GM18505 (cell line): ENCODE measurements around the gene ZBTB49.
"Not testable (repeated sequence)": the region's sequence is repeated elsewhere in the genome, so short reads cannot be mapped to it uniquely, and the experiment has no call there.

Experiments used
- ATAC-seq: cut with Tn5 transposase; IDR thresholded peaks from one replicate; pipeline ENCODE4 v1.9.1; 2021; ENCODE audit not compliant: unreplicated experiment
- POLR2A ChIP-seq: IDR thresholded peaks from 4 replicates; pipeline ENCODE4 v1.6.1; 2011; ENCODE audit warnings: borderline replicate concordance; ENCODE audit not compliant: insufficient read depth, insufficient read length; ENCODE audit errors: extremely low read depth

Gene ZBTB49

DNA sequence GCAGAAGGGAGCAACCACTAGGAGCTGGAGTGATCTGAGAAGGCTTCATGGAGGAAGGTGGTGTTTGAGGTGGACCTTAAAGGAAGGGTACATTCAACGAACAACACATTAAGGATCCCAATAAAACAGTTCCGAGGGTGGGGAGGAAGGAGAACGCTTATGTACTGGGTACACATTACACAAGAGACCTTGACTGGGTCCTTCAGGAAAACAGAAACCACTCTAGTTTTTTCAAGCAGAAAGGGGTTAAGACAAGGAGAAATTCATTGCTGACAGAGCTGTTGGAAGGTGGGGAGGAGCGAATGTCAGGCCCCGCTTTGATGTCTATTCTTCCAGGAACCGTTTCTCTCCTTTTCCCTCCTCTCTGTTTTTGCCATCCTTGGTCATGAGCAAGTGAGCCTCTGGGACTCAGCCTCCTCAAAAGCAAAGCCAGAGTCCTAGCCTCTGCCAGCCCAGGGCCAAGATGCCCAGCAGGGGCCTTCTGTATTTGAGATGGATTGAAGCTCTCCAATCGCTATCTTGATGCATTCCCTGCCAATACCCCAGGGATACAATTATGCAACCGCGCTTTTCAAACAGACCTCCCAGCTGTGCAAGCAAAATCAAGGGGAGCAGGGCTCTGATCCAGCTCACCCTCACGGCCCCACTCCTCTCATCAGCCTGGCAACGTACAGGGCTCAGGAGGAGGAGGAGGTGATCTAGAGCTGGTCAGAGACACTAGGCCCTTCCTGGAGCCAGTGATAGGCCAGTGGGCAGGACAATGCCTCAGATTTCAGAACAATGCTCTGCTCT, 48.4 kb downstream of the ZBTB49 start:
- ATAC-seq: no peak
- no peak for TF ChIP-seq POLR2A

DNA sequence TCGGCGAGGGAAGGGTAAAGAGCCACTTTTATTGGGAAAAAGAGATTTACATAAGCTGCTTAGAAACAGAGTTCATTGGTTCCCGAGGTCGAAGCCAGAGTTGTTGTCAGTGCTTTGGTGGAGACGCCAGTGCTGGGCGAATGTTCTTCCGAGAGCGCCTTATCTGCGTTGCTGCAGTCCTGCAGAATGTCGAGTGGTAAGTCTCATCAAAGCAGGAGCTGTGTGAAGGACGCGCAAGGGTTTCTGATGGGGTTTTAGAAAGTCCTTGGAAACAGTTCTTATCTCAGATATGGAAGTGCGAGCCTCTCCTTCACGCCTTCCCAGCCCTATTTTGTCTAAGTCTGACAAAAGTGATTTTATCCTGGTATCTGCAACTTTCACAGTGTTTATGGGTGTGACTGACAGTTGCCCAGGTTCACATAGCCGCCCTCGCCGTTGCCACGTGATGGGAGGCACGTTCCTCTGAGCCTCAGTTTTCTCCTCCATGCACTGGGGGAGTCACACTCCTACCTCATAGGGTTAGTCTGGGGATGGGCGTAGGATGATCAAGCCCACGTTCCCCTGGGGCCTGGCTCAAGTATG, 49.5 kb downstream of the ZBTB49 start:
- TF ChIP-seq POLR2A: no peak
- no peak for ATAC-seq

DNA sequence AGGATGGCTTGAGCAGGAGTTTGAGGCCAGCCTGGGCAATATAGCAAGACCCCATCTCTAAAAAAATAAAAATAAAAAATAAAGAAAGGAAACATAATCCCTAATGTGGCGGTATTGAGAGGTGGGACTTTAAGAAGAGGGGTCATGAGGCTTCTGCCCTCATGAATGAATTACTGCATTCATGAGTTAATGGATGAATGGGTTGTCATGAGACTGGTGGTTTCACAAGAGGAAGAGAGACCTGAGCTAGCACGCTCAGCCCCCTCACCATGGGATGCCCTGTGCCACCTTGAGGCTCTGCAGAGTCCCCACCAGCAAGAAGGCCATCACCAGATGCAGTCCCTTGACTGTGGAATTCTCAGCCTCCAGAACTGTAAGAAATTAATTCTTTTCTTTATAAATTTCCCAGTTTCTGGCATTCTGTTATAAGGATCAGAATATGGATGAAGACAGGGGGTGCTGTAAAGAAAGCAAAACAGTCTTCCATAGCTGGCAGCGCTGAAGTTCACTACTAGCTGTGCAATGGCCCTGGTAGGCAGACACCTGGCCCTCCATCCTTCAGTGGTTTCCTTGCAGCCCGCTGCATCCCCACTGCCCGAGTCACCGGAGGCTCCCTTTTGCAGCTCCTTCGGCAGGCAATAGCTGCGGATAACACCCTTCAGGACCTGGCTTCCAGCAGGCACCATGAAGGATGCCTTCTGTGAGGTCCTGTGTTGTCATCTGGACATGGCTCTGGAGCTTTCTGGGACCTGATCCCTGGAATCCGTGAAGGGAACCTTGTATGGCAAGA, 52.0 kb downstream of the ZBTB49 start:
- no peak for TF ChIP-seq POLR2A
- ATAC-seq: no peak

DNA sequence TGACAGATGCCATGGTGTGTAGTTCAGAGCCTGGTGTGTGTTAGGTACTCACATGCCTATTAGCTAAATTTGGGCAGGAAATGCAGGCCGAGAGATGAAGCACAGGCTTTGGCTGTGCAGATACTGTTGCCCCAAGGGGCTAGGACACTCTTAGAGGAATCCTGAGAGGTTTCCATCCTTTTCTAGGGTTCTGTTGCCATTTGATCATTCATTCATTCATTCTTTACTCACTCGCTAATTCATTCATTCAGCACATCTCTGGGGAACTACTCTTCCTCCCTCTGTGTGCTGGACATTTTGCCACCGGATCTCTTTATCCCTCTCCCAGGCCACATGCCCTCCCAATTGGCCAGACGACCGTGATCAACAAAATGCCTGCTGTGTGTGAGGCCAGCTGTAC, 53.0 kb downstream of the ZBTB49 start:
- no peak for ATAC-seq
- no peak for TF ChIP-seq POLR2A

DNA sequence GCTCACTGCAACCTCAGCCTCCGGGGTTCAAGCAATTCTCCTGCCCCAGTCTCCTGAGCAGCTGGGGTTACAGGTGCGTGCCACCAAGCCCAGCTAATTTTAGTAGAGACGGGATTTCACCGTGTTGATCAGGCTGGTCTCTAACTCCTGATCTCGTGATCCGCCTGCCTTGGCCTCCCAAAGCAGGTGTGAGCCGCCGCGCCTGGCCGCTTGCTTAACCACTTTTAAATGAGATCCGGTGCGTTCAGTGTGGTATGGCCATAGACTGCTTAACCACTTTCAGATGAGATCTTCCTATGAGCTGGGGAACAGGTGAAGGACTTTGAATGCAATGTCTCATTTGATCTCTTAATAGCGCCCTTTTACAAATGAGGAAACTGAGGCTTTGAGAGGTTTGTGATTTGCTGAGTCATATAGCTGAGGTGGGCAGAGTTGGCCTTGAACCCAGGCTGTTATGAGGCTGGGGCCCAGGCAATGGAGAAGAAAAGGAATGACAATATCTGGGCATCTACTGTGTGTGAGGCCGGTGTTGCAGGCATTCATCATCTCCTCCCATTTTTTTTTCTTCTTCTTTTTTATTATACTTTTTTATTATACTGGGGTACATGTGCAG, 55.0 kb downstream of the ZBTB49 start:
- TF ChIP-seq POLR2A: no peak
- peak; percentile 53 for ATAC-seq

DNA sequence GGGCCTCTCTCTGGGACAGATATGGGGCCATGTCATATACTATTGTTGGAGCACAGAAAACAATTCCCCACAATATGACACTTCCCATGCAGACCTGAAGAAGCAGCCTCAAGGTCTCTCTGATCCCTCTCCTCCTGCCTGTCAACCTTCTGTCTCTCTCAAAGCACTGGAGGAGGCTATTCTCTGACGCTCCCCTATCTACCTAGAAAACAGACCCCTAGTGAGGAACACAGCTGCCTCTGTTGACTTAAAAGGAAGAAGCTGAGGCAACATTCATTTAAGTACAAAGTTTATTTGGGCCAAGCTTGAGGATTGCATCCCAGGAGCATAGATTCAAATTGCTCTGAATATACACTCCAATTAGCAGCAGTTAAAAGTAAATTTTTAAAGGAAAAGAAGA, 57.5 kb downstream of the ZBTB49 start:
- no peak for TF ChIP-seq POLR2A
- ATAC-seq: no peak

DNA sequence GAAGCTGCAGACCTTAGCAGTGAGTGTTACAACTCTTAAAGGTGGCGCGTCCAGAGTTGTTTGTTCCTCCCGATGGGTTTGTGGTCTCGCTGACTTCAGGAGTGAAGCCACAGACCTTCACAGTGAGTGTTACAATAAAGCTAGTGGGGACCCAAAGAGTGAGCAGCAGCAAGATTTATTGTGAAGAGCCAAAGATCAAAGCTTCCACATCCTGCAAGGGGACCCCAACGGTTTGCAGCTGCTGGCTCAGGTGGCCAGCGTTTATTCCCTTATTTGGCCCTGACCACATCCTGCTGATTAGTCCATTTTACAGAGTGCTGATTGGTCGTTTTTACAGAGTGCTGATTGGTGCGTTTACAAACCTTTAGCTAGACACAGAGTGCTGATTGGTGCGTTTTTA, 58.5 kb downstream of the ZBTB49 start:
- not testable (repeated sequence) for ATAC-seq

DNA sequence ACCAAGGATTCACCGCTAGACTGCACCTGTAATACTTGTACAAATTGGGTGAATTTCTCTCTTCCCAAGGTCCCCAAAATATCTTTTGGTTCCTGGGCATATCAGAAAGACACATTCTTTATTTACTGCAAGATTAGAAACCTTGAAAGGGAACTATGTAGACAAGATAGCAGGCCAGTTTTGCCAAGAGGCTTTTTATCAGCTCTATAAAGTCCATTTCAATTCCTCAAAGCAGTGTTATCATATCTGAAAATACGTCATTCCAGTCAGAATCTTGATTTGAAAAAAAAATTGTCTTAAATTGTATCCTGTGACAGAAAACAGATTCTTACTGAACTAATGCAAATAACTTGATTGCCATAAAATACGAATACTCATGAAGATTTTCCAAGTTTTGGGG, 59.8 kb downstream of the ZBTB49 start:
- ATAC-seq: no peak
- TF ChIP-seq POLR2A: no peak

DNA sequence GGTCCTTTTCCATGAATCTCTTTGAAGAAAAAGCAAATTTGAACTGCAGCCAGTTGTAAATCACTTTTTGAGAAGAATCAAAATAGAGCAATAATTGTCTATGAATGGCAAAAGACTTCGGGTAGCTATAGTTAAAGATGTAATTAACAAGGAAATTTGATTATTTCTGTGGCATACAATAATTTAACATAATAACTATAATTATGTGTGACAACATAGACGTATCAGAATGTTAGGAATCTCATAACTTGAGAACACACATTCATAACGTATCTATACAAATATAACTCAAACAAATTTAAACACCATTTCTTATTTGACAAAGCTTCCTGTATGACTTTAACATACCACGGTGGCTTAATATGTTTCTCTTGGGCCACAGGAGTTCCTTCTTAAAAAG, 60.9 kb downstream of the ZBTB49 start:
- no peak for TF ChIP-seq POLR2A
- no peak for ATAC-seq

DNA sequence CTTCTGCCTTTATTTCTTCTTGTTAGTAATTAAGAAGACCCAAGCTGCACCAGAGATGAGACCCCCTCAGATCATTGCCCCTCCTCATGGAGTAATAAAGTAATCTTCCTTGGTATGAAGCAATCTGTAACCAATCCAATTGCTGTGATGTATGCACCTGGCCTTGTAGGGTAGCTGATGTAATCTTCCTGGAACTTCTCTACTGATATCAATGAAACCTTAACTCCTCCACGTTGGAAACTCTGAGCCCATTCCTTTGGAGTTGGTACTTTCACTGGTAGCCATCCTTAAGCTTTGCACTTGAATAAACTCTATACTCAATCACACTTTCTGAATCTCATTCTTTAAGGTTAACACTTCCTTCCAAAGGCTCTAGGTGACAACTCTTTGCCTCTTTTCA, 65.3 kb downstream of the ZBTB49 start:
- no peak for TF ChIP-seq POLR2A
- ATAC-seq: no peak

DNA sequence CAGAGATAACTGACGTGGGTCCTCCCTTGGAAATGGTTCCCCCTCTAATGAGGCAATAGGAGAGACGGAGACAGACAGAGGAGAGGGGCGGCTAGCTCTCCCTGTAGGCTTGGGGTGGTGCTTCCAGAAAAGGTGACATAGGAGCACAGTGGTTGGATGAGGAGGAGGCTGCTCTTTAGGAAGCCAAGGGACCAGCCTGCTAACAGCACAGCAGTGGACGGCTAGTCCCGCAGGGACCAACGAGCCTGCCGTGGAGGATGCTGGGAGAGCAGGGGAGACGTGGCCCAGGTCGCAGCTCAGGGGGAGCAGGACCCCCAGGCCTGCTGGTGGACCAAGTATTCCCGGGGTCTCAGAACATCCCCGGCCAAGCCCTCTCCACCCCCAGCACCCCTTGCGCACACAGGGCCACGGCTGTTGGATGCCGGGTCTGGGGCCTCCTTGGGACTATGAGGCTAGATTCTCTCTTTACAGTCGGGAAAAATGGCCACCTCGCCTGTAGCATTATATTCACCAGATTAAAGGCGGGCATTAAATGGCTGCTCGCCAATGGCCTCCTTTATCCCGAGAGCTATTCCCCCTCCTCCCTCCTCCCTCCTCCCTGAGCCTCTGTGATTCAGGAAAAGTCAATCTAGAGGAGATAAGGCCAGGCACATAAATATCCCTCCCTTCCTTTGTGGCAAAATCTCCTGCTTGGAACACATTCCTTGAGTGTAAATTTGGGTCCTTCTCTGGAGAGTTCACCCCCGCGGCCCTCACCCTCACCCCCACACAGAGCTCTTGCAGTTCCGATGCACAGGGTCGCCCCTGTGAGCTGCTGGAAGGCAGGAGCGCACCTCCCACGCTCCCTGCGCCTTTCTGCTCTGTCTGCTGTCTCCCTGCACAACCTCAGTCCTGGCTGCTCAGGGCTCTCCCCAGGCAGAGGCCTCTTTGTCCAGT, 66.3 kb downstream of the ZBTB49 start:
- no peak for ATAC-seq
- TF ChIP-seq POLR2A: no peak

DNA sequence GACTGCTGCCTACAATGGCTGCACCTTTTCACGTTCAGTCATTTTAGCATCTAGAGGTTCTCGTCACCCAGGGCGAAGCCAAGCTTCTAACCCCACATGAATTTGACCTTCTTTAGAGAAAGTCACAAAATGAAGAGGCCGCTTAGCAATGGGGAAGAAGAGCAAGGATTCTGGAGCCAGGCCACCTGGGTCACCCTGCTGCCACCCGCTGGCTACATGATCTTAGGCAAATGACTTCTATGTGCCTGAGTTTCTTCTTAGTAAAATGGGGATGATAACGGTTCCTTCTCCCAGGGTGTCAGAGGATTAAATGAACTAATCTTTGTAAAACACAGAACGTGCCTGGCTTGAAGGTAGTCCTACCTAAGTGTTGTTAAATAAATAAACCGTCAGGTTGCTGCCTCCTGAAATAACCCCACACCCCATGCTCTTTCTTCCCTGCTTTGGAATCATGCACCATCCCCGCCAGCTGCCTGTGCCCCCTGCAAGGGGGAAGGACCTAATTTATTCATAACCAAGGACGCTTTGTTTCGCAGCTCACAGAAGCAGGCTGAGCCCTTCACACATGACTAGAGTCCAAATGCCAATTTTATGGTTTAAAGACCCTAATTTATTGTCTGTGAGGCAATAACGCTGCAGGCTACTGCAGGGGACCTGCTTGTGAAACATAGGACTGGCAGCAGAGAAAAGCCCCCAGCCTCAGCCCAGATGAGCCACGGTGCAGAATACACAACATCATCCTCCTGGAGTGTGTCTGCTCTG, 68.2 kb downstream of the ZBTB49 start:
- no peak for ATAC-seq
- no peak for TF ChIP-seq POLR2A
